Activated CD4-positive, alpha-beta memory T cell treated with anti-CD3 and anti-CD28 coated beads, Interleukin-2, amount 10 ng/mL, durations not matched to agents 7 days and 5 days (primary cell): ENCODE measurements around the gene CD5L. TPM values are rescaled to one million over a fixed set of nuclear protein-coding genes. Genes with fewer than 3 reads are reported as not detected.

Experiments used
- CTCF ChIA-PET: fragments of 350-600 bp; sonication (Branson Sonifier 250); formaldehyde crosslinking; loops from one replicate; lab custom pipeline; 2021; ENCODE audit warnings: antibody characterized with exemption, inconsistent platforms; lab: Charles Lee
- POLR2A ChIA-PET: fragments of 350-600 bp; sonication (Branson Sonifier 250); formaldehyde crosslinking; loops from one replicate; lab custom pipeline; 2021; ENCODE audit warnings: antibody characterized with exemption; lab: Charles Lee
- DNase-seq: peaks from one replicate; pipeline ENCODE4 v3.0.0-alpha.2; 2020
- H3K27ac Mint-ChIP-seq: one replicate; pipeline ENCODE4 v1.8.0; 2021; ENCODE audit warnings: mild to moderate bottlenecking, mixed read lengths
- H3K27me3 Mint-ChIP-seq: one replicate; pipeline ENCODE4 v1.8.0; 2021; ENCODE audit warnings: mixed read lengths
- H3K36me3 Mint-ChIP-seq: one replicate; pipeline ENCODE4 v1.8.0; 2021; ENCODE audit warnings: low read depth, mixed read lengths
- H3K4me1 Mint-ChIP-seq: one replicate; pipeline ENCODE4 v1.8.0; 2021; ENCODE audit warnings: mixed read lengths
- H3K4me3 Mint-ChIP-seq: one replicate; pipeline ENCODE4 v1.8.0; 2021; ENCODE audit warnings: mild to moderate bottlenecking, mixed read lengths
- H3K9me3 Mint-ChIP-seq: one replicate; pipeline ENCODE4 v1.8.0; 2021; ENCODE audit warnings: mixed read lengths
- total RNA-seq, 2 experiments: library from RNA; stranded (reverse); gene quantifications; one replicate each; pipeline ENCODE4 v1.2.3, GENCODE V29; 2021

Gene CD5L
- total RNA-seq, 2 experiments from 2014 or later: not detected

DNA sequence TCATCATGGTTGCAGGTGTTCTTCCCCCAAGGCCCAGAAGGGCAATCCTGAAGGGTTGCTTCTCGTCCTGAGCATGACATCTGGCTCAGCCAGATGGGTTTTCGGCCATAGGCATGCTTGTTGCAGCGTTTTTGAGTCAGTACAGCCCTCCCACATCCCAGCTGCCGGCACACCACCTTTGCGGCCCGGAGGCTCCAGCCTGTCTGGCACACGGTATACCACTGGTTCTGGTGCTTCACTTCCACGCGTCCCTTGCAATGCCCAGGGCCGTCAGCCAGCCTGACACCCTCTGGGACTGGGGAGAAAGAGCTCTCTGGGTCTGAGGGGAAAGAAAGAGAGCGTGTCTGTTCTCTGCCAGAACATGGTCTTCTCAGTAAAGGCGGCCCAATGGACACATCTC, 7.2 kb downstream of the CD5L start:
- DNase-seq: no peak
- H3K27ac Mint-ChIP-seq: no peak overlapping the region
- no peaks in the 10 kb centered on the region for H3K4me1 Mint-ChIP-seq
- H3K4me3 Mint-ChIP-seq: no peak overlapping the region
- ChIA-PET POLR2A (no interaction called here), CTCF (no interaction called here)
- no peaks in the 10 kb centered on the region for H3K36me3 Mint-ChIP-seq
- H3K27me3 Mint-ChIP-seq: no peaks in the 10 kb centered on the region
- H3K9me3 Mint-ChIP-seq: no peaks in the 10 kb centered on the region

- Mint-ChIP-seq H3K4me3 (no peak overlapping the region), H3K27me3 (peaks cover 4% of the 10 kb centered on the region), H3K4me1 (no peaks in the 10 kb centered on the region), H3K9me3 (no peaks in the 10 kb centered on the region), H3K27ac (no peak overlapping the region), H3K36me3 (no peaks in the 10 kb centered on the region)
- ChIA-PET POLR2A (no interaction called here), CTCF (no interaction called here)
- DNase-seq: no peak
Measured at GRCh38 chr1:157833145-157833544, 8.5 kb downstream of the CD5L start.

- H3K4me1 Mint-ChIP-seq: no peaks in the 10 kb centered on the region
- ChIA-PET CTCF (no interaction called here), POLR2A (no interaction called here)
Measured at GRCh38 chr1:157831968-157832626, 9.5 kb downstream of the CD5L start.

DNA sequence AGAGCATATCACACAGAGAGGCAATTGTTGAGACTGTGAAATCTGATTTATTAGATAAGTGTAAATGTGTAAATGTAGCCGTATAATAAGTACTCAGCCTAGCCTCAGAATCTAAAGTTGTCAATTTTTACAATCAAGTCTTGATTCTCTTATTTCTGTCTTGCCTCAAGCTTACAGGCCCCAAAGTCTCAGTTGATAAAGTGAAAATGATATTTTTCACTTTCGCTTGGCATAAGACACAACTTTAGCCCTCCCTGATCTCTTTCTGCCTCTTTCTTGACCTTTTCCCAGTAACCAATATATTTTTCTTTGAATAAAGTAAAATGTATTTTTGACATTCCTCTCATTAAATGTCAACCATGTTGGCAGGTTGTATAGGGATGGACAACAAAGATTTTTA, 10.7 kb downstream of the CD5L start:
- ChIA-PET CTCF (no interaction called here), POLR2A (no interaction called here)
- no peak for DNase-seq
- Mint-ChIP-seq H3K36me3 (no peaks in the 10 kb centered on the region), H3K4me1 (no peaks in the 10 kb centered on the region), H3K4me3 (no peak overlapping the region), H3K27me3 (peaks cover 4% of the 10 kb centered on the region), H3K27ac (no peak overlapping the region), H3K9me3 (no peaks in the 10 kb centered on the region)

More at GRCh38 chr1:157831968-157832626, 9.5 kb downstream of the CD5L start:
- Mint-ChIP-seq H3K27ac (no peak overlapping the region), H3K36me3 (no peaks in the 10 kb centered on the region), H3K27me3 (peaks cover 4% of the 10 kb centered on the region), H3K9me3 (no peaks in the 10 kb centered on the region), H3K4me3 (no peak overlapping the region)
- no peak for DNase-seq

GRCh38 chr1:157829711-157830110, 11.9 kb downstream of the CD5L start:
- Mint-ChIP-seq H3K4me1 (no peaks in the 10 kb centered on the region), H3K9me3 (no peaks in the 10 kb centered on the region), H3K36me3 (no peaks in the 10 kb centered on the region), H3K27ac (no peak overlapping the region), H3K4me3 (no peak overlapping the region), H3K27me3 (peaks cover 4% of the 10 kb centered on the region)
- ChIA-PET POLR2A (no interaction called here), CTCF (no interaction called here)
- DNase-seq: no peak

DNA sequence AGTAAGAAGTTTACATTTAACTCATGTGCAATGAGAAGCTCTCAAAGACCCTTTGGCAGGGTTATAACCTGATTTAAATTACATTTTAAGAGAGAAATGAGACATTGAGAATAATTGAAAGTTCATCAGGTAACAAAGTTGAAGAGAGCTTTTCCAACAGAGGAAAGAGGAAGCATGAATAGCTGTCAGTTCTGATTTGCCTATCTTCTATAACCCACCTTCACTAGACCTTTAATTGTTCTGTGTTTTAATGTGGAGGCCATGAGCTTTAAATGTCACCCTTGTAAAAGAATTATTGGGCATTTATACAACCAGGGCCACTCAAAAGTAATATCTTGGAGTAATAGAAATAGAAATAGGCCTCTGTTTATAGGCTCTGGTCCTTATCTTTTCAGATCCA, 12.4 kb downstream of the CD5L start:
- H3K9me3 Mint-ChIP-seq: no peaks in the 10 kb centered on the region
- CTCF ChIA-PET: no interaction called here
- DNase-seq: no peak
- POLR2A ChIA-PET: no interaction called here
- no peak overlapping the region for H3K27ac Mint-ChIP-seq
- no peaks in the 10 kb centered on the region for H3K36me3 Mint-ChIP-seq
- H3K4me3 Mint-ChIP-seq: no peak overlapping the region
- no peaks in the 10 kb centered on the region for H3K4me1 Mint-ChIP-seq
- H3K27me3 Mint-ChIP-seq: peaks cover 4% of the 10 kb centered on the region

GRCh38 chr1:157820299-157820698, 21.3 kb downstream of the CD5L start:
- peaks cover 10% of the 10 kb centered on the region for H3K27me3 Mint-ChIP-seq

GRCh38 chr1:157819896-157820295, 21.7 kb downstream of the CD5L start, which contains the start of gene FCRL1:
Gene FCRL1, minus strand, starts transcription at chr1:157820120. Its CDS starts 83 bp downstream, at chr1:157820037.
- Mint-ChIP-seq H3K27ac (no peak within 1 kb of the TSS), H3K9me3 (no peaks in the 10 kb centered on the region), H3K36me3 (no peaks in the 10 kb centered on the region), H3K27me3 (peaks cover 10% of the 10 kb centered on the region), H3K4me3 (no peak within 1 kb of the TSS), H3K4me1 (no peaks in the 10 kb centered on the region)
- CTCF ChIA-PET: no interaction called here
- DNase-seq: no peak
- POLR2A ChIA-PET: no interaction called here

More at GRCh38 chr1:157820299-157820698, 21.3 kb downstream of the CD5L start:
- Mint-ChIP-seq H3K9me3 (no peaks in the 10 kb centered on the region), H3K27ac (no peak overlapping the region), H3K36me3 (no peaks in the 10 kb centered on the region), H3K4me1 (no peaks in the 10 kb centered on the region), H3K4me3 (no peak overlapping the region)
- ChIA-PET CTCF (no interaction called here), POLR2A (no interaction called here)
- no peak for DNase-seq

DNA sequence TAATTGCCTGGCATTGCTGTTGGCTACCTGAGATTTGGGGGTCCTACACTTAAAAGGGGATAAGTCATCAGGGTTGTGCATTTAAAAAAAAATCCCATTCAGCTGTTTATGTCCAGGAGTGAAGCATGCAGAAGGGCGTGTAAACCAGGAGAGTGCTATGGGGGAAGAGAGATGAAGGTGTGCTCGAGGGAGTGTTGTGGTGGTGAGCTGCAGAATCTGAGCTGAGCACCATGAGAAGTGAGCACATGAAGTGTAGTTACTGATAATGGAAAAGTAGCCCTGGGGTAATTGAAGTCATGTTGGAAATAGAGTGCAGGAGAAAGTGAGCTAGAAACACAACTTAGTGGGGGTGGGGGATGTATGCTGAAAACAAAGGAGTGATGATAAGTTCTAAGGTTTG, 22.4 kb downstream of the CD5L start:
- no peak for DNase-seq
- Mint-ChIP-seq H3K4me1 (no peaks in the 10 kb centered on the region), H3K36me3 (no peaks in the 10 kb centered on the region), H3K27ac (no peak overlapping the region), H3K27me3 (peaks cover 10% of the 10 kb centered on the region), H3K4me3 (no peak overlapping the region), H3K9me3 (no peaks in the 10 kb centered on the region)
- ChIA-PET POLR2A (no interaction called here), CTCF (no interaction called here)

GRCh38 chr1:157813269-157813668, 28.3 kb downstream of the CD5L start:
- H3K4me1 Mint-ChIP-seq: no peaks in the 10 kb centered on the region
- H3K4me3 Mint-ChIP-seq: no peak overlapping the region
- no peak overlapping the region for H3K27ac Mint-ChIP-seq
- no peak for DNase-seq
- H3K27me3 Mint-ChIP-seq: peaks cover 9% of the 10 kb centered on the region
- ChIA-PET POLR2A (no interaction called here), CTCF (no interaction called here)
- H3K36me3 Mint-ChIP-seq: no peaks in the 10 kb centered on the region
- peaks cover 11% of the 10 kb centered on the region for H3K9me3 Mint-ChIP-seq

- ChIA-PET POLR2A (no interaction called here), CTCF (no interaction called here)
- Mint-ChIP-seq H3K27me3 (peaks cover 3% of the 10 kb centered on the region), H3K27ac (no peak overlapping the region), H3K4me3 (no peak overlapping the region), H3K4me1 (no peaks in the 10 kb centered on the region), H3K36me3 (no peaks in the 10 kb centered on the region), H3K9me3 (no peaks in the 10 kb centered on the region)
- no peak for DNase-seq
Measured at GRCh38 chr1:157806431-157807149, 35.0 kb downstream of the CD5L start.

DNA sequence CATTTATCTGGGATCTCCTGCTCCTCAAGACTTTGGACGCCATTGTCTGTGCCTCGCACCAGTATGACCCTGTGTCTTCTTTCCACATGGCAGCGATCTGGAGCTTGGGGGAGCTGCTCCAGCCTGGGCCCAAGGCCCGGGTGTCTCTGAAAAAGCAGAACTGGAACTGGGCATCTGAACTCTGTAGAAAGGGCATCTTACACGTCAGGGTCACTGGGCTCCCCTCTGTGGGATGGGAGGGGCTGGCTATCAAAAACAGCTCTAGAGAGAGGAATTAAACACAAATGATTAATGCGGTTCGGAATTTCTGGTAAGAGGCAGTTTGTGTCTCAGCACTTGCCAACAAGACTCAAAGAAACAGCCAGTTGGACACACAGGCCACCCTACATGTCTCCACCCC, 37.8 kb downstream of the CD5L start:
- H3K36me3 Mint-ChIP-seq: no peaks in the 10 kb centered on the region
- CTCF ChIA-PET: no interaction called here
- no peak overlapping the region for H3K4me3 Mint-ChIP-seq
- H3K27ac Mint-ChIP-seq: no peak overlapping the region
- H3K9me3 Mint-ChIP-seq: no peaks in the 10 kb centered on the region
- DNase-seq: no peak
- POLR2A ChIA-PET: no interaction called here
- peaks cover 3% of the 10 kb centered on the region for H3K27me3 Mint-ChIP-seq
- no peaks in the 10 kb centered on the region for H3K4me1 Mint-ChIP-seq

DNA sequence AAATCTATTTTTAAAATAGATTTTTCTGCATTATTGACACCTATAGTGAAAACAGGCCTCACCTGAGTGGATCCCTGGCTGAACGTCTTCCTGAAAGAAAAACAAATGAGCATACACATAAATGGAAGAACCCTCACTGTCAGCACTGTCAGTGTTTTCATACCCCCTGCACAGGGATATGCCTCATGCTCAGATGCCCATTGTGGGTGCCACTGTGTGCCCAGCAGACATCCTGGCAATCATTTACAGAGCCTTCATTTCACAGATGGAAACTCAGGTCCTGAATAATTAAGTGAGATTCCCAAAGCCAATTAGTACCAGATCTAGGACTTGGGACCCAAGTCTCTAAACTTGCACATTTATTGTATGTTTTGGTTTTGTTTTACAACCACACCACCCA, 41.6 kb downstream of the CD5L start:
- Mint-ChIP-seq H3K4me1 (no peaks in the 10 kb centered on the region), H3K9me3 (no peaks in the 10 kb centered on the region), H3K4me3 (no peak overlapping the region), H3K27ac (no peak overlapping the region), H3K36me3 (no peaks in the 10 kb centered on the region), H3K27me3 (no peaks in the 10 kb centered on the region)
- POLR2A ChIA-PET: no interaction called here
- no peak for DNase-seq
- CTCF ChIA-PET: no interaction called here

DNA sequence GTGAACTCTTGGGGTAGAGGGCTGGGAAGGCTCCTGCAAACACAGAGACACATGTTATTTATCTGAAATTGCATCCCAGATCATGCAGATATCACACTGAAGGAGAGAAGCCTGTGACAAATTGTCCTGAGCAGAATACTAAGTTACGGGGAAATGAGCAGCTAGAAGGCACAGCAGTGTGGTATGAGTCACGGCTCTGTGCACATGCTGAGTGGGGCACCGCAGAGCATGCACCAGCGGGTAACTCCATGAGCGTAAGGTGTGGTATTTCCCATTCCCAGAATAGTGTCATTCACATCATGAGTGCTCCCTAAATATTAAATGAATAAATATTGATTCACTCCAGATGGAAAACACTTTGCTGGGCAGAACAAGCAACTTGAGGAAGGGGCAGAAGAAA, 43.4 kb downstream of the CD5L start:
- H3K27me3 Mint-ChIP-seq: no peaks in the 10 kb centered on the region
- POLR2A ChIA-PET: no interaction called here
- CTCF ChIA-PET: no interaction called here

More for the DNA sequence above, 43.4 kb downstream of the CD5L start:
- Mint-ChIP-seq H3K36me3 (no peaks in the 10 kb centered on the region), H3K9me3 (no peaks in the 10 kb centered on the region), H3K4me1 (no peaks in the 10 kb centered on the region), H3K4me3 (no peak overlapping the region), H3K27ac (no peak overlapping the region)
- DNase-seq: no peak
